GM12878 (cell line): ENCODE measurements around the gene PRCC. TPM values are rescaled to one million over a fixed set of nuclear protein-coding genes. Genes with fewer than 3 reads are reported as not detected.

Experiments used
- ATAC-seq: fragments of 200-7000 bp; cut with Tn5 transposase; 3 replicates; pipeline ENCODE4 v1.9.1; 2020; ENCODE audit warnings: mild to moderate bottlenecking, moderate library complexity
- BruUV-seq: library from RNA; stranded (reverse); fragments of 400-500 nt; replicated peaks from 2 replicates; lab custom pipeline; 2021; lab: Mats Ljungman, UMichigan
- CTCF ChIA-PET: fragments of 300-600 bp; sonication (Branson Sonifier 250); formaldehyde crosslinking; extraction: SDS; loops from one replicate; lab custom pipeline; 2021; ENCODE audit warnings: inconsistent platforms; lab: Yijun Ruan, JAX
- POLR2A ChIA-PET: fragments of 350-600 bp; formaldehyde crosslinking; extraction: SDS; loops from one replicate; lab custom pipeline; 2021; ENCODE audit warnings: inconsistent platforms; lab: Charles Lee
- RAD21 ChIA-PET: fragments of 300-600 bp; sonication (Branson Sonifier 250); formaldehyde crosslinking; loops from one replicate; lab custom pipeline; 2023; ENCODE audit warnings: antibody characterized with exemption; ENCODE audit not compliant: unreplicated experiment; lab: Charles Lee
- SMC1A ChIA-PET: fragments of 300-600 bp; sonication (Branson Sonifier 250); formaldehyde crosslinking; loops from one replicate; lab custom pipeline; 2023; ENCODE audit not compliant: unreplicated experiment, uncharacterized antibody; lab: Charles Lee
- DNase-seq: peaks from one replicate; pipeline ENCODE4 v3.0.0-alpha.2; 2011; ENCODE audit warnings: low read depth, low spot score
- FAIRE-seq: peaks from 3 replicates; lab custom pipeline; 2011; peaks lifted over from hg19 to GRCh38; lab: Jason Lieb, UNC
- H2AFZ ChIP-seq: 2 replicates; pipeline ENCODE4 v1.6.0; 2011; ENCODE audit warnings: low read depth, low read length, control low read depth; ENCODE audit not compliant: control insufficient read depth
- H3K27ac ChIP-seq: 2 replicates; pipeline ENCODE4 v1.5.1; 2011; ENCODE audit warnings: control low read depth; ENCODE audit not compliant: control insufficient read depth, insufficient read depth
- H3K27me3 ChIP-seq, 2 experiments: replicated peaks in 1 of 2; 2 replicates each; pipeline versions ENCODE4 v1.6.0 to v1.6.1; 2011; ENCODE audit warnings: low read length in 1 of 2; ENCODE audit not compliant: control insufficient read depth in 2 of 2, insufficient read depth in 2 of 2
- H3K36me3 ChIP-seq, 2 experiments: 2 replicates each; pipeline ENCODE4 v1.5.1; 2011; ENCODE audit warnings: low read length in 1 of 2; ENCODE audit not compliant: control insufficient read depth in 2 of 2, insufficient read depth in 2 of 2
- H3K4me1 ChIP-seq: 2 replicates; pipeline ENCODE4 v1.6.1; 2011; ENCODE audit warnings: mild to moderate bottlenecking, low read length, moderate library complexity, mixed read lengths; ENCODE audit not compliant: control insufficient read depth, insufficient read depth
- H3K4me2 ChIP-seq: 2 replicates; pipeline ENCODE4 v1.6.0; 2011; ENCODE audit warnings: control low read depth; ENCODE audit not compliant: control insufficient read depth, insufficient read depth
- H3K4me3 ChIP-seq: fragments of 200-600 bp; sonication (generic); 2 replicates; pipeline ENCODE4 v1.5.1; 2016
- H3K79me2 ChIP-seq: 2 replicates; pipeline ENCODE4 v1.6.0; 2011; ENCODE audit warnings: low read length; ENCODE audit not compliant: control insufficient read depth, insufficient read depth
- H3K9ac ChIP-seq: 2 replicates; pipeline ENCODE4 v1.8.0; 2011; ENCODE audit warnings: low read length, control low read depth, mixed read lengths; ENCODE audit not compliant: control insufficient read depth, insufficient read depth
- H3K9me3 ChIP-seq: replicated peaks from 3 replicates; pipeline ENCODE4 v1.5.1; 2011; ENCODE audit warnings: mild to moderate bottlenecking, low read length; ENCODE audit not compliant: control insufficient read depth, insufficient read depth
- H4K20me1 ChIP-seq: 2 replicates; pipeline ENCODE4 v1.6.0; 2011; ENCODE audit not compliant: control insufficient read depth, insufficient read depth
- BHLHE40 ChIP-seq, 2 experiments: fragments of 450-650 bp in 1 of 2; IDR thresholded peaks; 2 replicates each; pipeline ENCODE4 v1.6.1; 2011 to 2017; ENCODE audit warnings: low read depth in 2 of 2, borderline replicate concordance in 1 of 2, improper control_type of control experiment in 1 of 2, low read length in 1 of 2, mild to moderate bottlenecking in 1 of 2
- BMI1 ChIP-seq: fragments of 450-650 bp; IDR thresholded peaks from 2 replicates; pipeline ENCODE4 v1.6.1; 2016; ENCODE audit warnings: mild to moderate bottlenecking, moderate library complexity, borderline replicate concordance
- BRCA1 ChIP-seq: IDR thresholded peaks from 2 replicates; pipeline ENCODE4 v1.6.1; 2011; ENCODE audit warnings: low read depth, low read length, improper control_type of control experiment
- ESRRA ChIP-seq: IDR thresholded peaks from 2 replicates; pipeline ENCODE4 v1.6.1; 2012; ENCODE audit warnings: mild to moderate bottlenecking, low read length, improper control_type of control experiment
- ETV6 ChIP-seq, 2 experiments: fragments of 450-650 bp in 1 of 2; IDR thresholded peaks in 1 of 2; conservative IDR thresholded peaks in 1 of 2; 2 replicates each; pipeline ENCODE4 v1.6.1; 2014; ENCODE audit warnings: antibody characterized with exemption in 1 of 2, borderline replicate concordance in 1 of 2, low read depth in 1 of 2, mild to moderate bottlenecking in 1 of 2, moderate library complexity in 1 of 2
- HCFC1 ChIP-seq: fragments of 150-350 bp; IDR thresholded peaks from 2 replicates; pipeline ENCODE4 v1.6.1; 2014; ENCODE audit warnings: low read length
- JUNB ChIP-seq: IDR thresholded peaks from 2 replicates; pipeline ENCODE4 v1.6.1; 2016; ENCODE audit warnings: antibody characterized with exemption, mild to moderate bottlenecking
- KLF5 ChIP-seq: fragments of 450-650 bp; IDR thresholded peaks from 2 replicates; pipeline ENCODE4 v1.6.1; 2014; ENCODE audit warnings: mild to moderate bottlenecking; ENCODE audit not compliant: partially characterized antibody
- MEF2B ChIP-seq: fragments of 450-650 bp; IDR thresholded peaks from 2 replicates; pipeline ENCODE4 v1.6.1; 2018; ENCODE audit warnings: mild to moderate bottlenecking, moderate library complexity; ENCODE audit not compliant: partially characterized antibody, poor library complexity, severe bottlenecking
- POLR2AphosphoS2 ChIP-seq: IDR thresholded peaks from 2 replicates; pipeline ENCODE4 v1.6.1; 2011; ENCODE audit warnings: low read depth, mild to moderate bottlenecking, low read length, improper control_type of control experiment, moderate library complexity
- RB1 ChIP-seq: fragments of 450-650 bp; formaldehyde crosslinking; IDR thresholded peaks from 2 replicates; pipeline ENCODE4 v1.6.1; 2017; ENCODE audit warnings: mild to moderate bottlenecking, borderline replicate concordance
- RUNX3 ChIP-seq: IDR thresholded peaks from 2 replicates; pipeline ENCODE4 v1.6.1; 2012; ENCODE audit warnings: low read length, inconsistent platforms
- TBL1XR1 ChIP-seq: IDR thresholded peaks from 2 replicates; pipeline ENCODE4 v1.6.1; 2012; ENCODE audit warnings: low read depth, low read length, improper control_type of control experiment
- ZNF274 ChIP-seq: IDR thresholded peaks from one replicate; pipeline ENCODE4 v1.8.0; 2011; ENCODE audit not compliant: insufficient read length, insufficient read depth
- WGBS: methylation state at CpG from one replicate; pipeline ENCODE4 v1.1.6; 2016; ENCODE audit warnings: low lambda C conversion rate; ENCODE audit not compliant: insufficient replicate concordance, insufficient coverage; ENCODE audit errors: missing lambda C conversion rate; 5-methylcytosine and 5-hydroxymethylcytosine counted together
- in situ Hi-C: fragments of 300-500 bp; cut with MboI; formaldehyde crosslinking; loops from 9 replicates; pipeline ENCODE4 v1.14.3; 2018; ENCODE audit warnings: mixed read lengths
- intact Hi-C: fragments of 100-400 bp; cut with micrococcal nuclease; formaldehyde crosslinking; loops from one replicate; pipeline ENCODE4 v1.14.2; 2022; ENCODE audit not compliant: unreplicated experiment
- polyA plus RNA-seq, 11 experiments: library from polyadenylated mRNA; depleted of rRNA in 4 of 11; unstranded in 6 of 11; stranded (reverse) in 5 of 11; fragments of >200 nt; fragmentation: Nextera tagmentation in 4 of 11; fragmentation: Illumina TruSeq in 1 of 11; extraction: Ambion mirVana in 4 of 11; extraction: Trizol in 1 of 11; gene quantifications; 1 replicate in 1 of 11; 2 replicates in 10 of 11; pipeline versions ENCODE4 v1.2.1 to v1.2.3, GENCODE V29; 2011 to 2016; ENCODE audit warnings: inconsistent platforms in 2 of 11, missing spikeins in 2 of 11, low read depth in 1 of 11
- total RNA-seq, 4 experiments: library from RNA; depleted of rRNA in 3 of 4; stranded (reverse); fragments of >200 nt in 3 of 4; fragmentation: Illumina TruSeq in 1 of 4; extraction: Trizol in 1 of 4; gene quantifications; 2 replicates each; pipeline versions ENCODE4 v1.2.1 to v1.2.3, GENCODE V29; 2013 to 2021
- TF ChIP-seq, protein P1 (sequence below): fragments of 450-650 bp; IDR thresholded peaks from 2 replicates; pipeline ENCODE4 v1.6.1; 2017; ENCODE audit warnings: antibody characterized with exemption, mild to moderate bottlenecking, moderate library complexity
- TF ChIP-seq, protein P2 (sequence below): fragments of 450-650 bp; IDR thresholded peaks from 2 replicates; pipeline ENCODE4 v1.6.1; 2016; ENCODE audit warnings: mild to moderate bottlenecking

PRCC gene
- total and polyA plus RNA-seq, 10 of the 15 experiments (the other 5 are each of a cell fraction or from before 2014, with no cell fraction given) = 23.8 to 132 (median 63.1) TPM

DNA sequence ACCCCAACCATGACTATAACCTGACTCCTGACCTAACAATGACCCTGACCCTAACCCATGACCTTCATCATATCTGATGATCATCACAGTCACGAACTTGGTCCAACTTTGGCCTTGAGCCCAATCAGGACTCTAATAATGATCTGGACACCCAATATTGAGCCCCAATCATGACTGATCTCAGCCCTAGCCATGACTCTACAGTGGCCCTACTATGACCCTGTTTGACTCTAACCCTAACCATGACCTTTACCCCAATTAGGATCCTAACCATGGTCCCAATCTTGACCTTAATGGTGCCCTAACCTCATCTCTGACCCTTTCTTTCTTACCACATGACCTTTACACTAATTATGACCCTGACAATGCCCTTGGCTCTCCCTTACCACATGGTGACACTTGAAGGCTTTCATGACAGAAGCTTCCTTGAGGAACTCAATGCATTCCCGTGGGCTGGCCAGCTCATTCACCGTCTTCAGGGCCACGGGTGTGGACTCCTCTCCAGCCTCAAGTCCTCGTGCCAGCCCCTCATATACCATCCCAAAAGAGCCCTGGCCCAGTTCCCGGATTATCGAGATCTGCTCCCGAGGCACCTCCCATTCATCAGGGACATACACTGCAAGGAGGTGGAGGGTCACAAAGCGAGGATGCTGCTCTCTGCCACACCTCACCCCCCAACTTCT, 75.4 kb downstream of the PRCC start:
- no peaks in the 10 kb centered on the region for H3K79me2 ChIP-seq
- TF ChIP-seq, protein P1, sequence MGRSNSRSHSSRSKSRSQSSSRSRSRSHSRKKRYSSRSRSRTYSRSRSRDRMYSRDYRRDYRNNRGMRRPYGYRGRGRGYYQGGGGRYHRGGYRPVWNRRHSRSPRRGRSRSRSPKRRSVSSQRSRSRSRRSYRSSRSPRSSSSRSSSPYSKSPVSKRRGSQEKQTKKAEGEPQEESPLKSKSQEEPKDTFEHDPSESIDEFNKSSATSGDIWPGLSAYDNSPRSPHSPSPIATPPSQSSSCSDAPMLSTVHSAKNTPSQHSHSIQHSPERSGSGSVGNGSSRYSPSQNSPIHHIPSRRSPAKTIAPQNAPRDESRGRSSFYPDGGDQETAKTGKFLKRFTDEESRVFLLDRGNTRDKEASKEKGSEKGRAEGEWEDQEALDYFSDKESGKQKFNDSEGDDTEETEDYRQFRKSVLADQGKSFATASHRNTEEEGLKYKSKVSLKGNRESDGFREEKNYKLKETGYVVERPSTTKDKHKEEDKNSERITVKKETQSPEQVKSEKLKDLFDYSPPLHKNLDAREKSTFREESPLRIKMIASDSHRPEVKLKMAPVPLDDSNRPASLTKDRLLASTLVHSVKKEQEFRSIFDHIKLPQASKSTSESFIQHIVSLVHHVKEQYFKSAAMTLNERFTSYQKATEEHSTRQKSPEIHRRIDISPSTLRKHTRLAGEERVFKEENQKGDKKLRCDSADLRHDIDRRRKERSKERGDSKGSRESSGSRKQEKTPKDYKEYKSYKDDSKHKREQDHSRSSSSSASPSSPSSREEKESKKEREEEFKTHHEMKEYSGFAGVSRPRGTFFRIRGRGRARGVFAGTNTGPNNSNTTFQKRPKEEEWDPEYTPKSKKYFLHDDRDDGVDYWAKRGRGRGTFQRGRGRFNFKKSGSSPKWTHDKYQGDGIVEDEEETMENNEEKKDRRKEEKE = no peak
- TF ChIP-seq ZNF274 (no peak), RB1 (no peak), POLR2AphosphoS2 (no peak), BRCA1 (no peak), ETV6 (conservative IDR thresholded peaks at IDR 0.05 in 1 of 2, IDR thresholded peaks at IDR 0.05 in 1 of 2; ENCODE audit: borderline replicate concordance in 1 of 2, low read depth in 1 of 2) (no peak), TBL1XR1 (no peak), HCFC1 (no peak), JUNB (no peak), BMI1 (no peak), KLF5 (no peak), ESRRA (no peak), RUNX3 (no peak), BHLHE40 (IDR thresholded peaks at IDR 0.05; ENCODE audit: borderline replicate concordance in 1 of 2, low read depth in 2 of 2, low read length in 1 of 2) (no peak), MEF2B (no peak)
- TF ChIP-seq, protein P2, sequence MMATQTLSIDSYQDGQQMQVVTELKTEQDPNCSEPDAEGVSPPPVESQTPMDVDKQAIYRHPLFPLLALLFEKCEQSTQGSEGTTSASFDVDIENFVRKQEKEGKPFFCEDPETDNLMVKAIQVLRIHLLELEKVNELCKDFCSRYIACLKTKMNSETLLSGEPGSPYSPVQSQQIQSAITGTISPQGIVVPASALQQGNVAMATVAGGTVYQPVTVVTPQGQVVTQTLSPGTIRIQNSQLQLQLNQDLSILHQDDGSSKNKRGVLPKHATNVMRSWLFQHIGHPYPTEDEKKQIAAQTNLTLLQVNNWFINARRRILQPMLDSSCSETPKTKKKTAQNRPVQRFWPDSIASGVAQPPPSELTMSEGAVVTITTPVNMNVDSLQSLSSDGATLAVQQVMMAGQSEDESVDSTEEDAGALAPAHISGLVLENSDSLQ = no peak

More for the DNA sequence above, 75.4 kb downstream of the PRCC start:
- Histone ChIP-seq H3K9ac (no peak overlapping the region), H3K4me3 (no peak overlapping the region), H4K20me1 (0 out of 2 replicates have a peak, but pooled peaks cover 2% of the 10 kb centered on the region), H3K4me2 (no peak overlapping the region), H3K4me1 (no peaks in the 10 kb centered on the region), H3K36me3 (no peaks in the 10 kb centered on the region), H3K9me3 (no peaks in the 10 kb centered on the region), H3K27ac (no peak overlapping the region), H3K27me3 (peaks cover 0 to 7% of the 10 kb centered on the region in 2 experiments; a peak in 3 of 4 replicates), H2AFZ (no peak overlapping the region)
- intact Hi-C loops (no loop called here), in situ Hi-C loops (no loop called here)
- BruUV-seq = no TSS peak
- FAIRE-seq = no peak
- SMC1A ChIA-PET = no interaction called here
- no peak for DNase-seq
- CTCF ChIA-PET = interaction anchor here (1.0 to 1.1 kb wide), 2 partner anchors 17 to 18 kb away, joined by 3 to 4 read pairs; partner anchors contain the start of gene NTRK1
- ATAC-seq = no peak
- WGBS = 51% methylated on average over 9 of the region's 9 CpGs
- POLR2A ChIA-PET = no interaction called here
- RAD21 ChIA-PET = interaction anchor here (1.3 kb wide), 1 partner anchor 17 kb away, joined by 3 read pairs; no protein-coding TSS in a partner anchor
